Skeletal muscle cell (primary cell): ENCODE data around the gene PRAMEF17.
"Not testable (repeated sequence)": the region's sequence is repeated elsewhere in the genome, so short reads cannot be mapped to it uniquely, and the experiment has no call there.

Source experiments
- DNase-seq: peaks from one replicate; pipeline ENCODE4 v3.0.0-alpha.2; 2010; ENCODE audit warnings: low read depth
- H3K4me3 ChIP-seq: 2 replicates; pipeline ENCODE4 v1.5.1; 2011; ENCODE audit warnings: low read depth, mild to moderate bottlenecking, control low read depth, low read length, moderate library complexity

Gene PRAMEF17

DNA sequence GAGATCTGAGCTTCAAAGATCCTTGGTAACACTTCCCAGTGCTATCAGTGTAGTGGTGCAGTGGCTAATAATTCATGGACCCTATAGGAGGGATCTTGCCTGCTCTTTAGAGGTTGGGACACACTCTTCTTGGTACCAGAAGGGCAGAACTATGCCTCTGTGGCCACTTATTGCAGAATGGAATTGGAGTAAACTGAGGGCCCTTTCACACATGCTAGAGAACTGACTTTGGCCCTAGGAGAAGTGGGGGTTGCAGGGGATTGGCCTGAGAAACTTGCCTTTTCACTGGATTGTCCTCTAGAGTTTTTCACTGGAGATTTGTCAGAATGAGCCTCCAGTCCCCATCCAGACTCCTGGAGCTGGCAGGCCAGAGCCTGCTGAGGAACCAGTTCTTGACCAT lies at the start of gene PRAMEF17:
Gene PRAMEF17, plus strand, starts transcription at position 301 of the 400 bp plus-strand sequence. Its CDS starts 26 bp downstream, at position 327.
- DNase-seq, H3K4me3 ChIP-seq: not testable (repeated sequence)

GRCh38 chr1:13342496-13342895 lies 46.9 kb upstream of the PRAMEF17 start:
- H3K4me3 ChIP-seq, DNase-seq: not testable (repeated sequence)

DNA sequence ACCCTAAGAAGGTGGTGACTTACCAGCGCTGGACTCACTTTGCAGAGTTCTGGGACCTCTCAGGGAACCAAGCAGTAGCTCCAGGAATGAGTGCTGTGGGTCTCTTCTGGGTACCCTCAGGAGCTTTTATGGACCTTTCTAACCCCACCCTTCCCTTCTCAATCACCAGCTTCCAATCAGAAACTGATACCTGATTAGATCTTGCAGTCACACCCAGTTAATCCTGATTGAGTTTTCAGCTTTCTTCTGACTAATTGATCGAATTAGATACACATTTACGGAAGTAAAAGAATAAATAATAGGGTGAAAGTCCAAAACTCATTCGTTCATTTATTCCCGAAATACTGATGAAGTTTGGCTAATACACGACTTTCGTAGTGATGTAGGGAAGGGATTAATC lies 42.4 kb upstream of the PRAMEF17 start, which contains the start of gene PRAMEF14:
Gene PRAMEF14, minus strand, starts transcription at position 101 of the 400 bp plus-strand sequence. CDS start 1,820 bp downstream, outside the sequence.
- H3K4me3 ChIP-seq, DNase-seq: not testable (repeated sequence)

DNA sequence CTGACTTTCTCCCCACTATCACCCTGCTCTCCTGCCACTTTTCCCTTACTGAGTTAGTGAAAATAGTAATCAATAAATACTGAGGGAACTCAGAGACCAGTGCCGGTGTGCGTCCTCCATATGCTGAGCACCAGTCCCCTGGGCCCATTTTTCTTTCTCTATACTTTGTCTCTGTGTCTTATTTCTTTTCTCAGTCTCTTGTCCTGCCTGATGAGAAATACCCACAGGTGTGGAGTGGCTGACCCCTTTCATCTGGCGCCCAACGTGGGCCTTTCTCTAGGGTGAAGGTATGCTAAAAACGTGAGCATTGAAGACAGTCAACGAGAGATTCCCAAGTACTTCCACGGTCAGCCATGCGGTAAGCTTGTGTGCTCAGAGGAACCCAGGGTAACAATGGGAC lies 36.0 kb upstream of the PRAMEF17 start:
- H3K4me3 ChIP-seq, DNase-seq: not testable (repeated sequence)

- not testable (repeated sequence) for H3K4me3 ChIP-seq, DNase-seq
Measured at GRCh38 chr1:13354475-13354874, 35.0 kb upstream of the PRAMEF17 start.

DNA sequence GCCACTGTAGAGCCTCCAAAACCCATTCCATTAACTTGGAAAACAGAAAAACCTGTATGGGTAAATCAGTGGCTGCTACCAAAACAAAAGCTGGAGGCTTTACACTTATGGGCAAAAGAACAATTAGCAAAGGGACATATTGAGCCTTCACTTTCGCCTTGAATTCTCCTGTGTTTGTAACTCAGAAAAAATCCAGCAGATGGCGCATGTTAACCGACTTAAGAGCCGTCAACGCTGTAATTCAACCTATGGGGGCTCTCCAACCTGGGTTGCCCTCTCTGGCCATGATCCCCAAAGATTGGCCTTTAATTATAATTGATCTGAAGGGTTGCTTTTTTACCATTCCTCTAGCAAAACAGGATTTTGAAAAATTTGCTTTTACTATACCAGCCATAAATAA lies 32.7 kb upstream of the PRAMEF17 start:
- not testable (repeated sequence) for DNase-seq

GRCh38 chr1:13362364-13362763 lies 27.1 kb upstream of the PRAMEF17 start:
- H3K4me3 ChIP-seq, DNase-seq: not testable (repeated sequence)

More for the DNA sequence above, 32.7 kb upstream of the PRAMEF17 start:
- not testable (repeated sequence) for H3K4me3 ChIP-seq

DNA sequence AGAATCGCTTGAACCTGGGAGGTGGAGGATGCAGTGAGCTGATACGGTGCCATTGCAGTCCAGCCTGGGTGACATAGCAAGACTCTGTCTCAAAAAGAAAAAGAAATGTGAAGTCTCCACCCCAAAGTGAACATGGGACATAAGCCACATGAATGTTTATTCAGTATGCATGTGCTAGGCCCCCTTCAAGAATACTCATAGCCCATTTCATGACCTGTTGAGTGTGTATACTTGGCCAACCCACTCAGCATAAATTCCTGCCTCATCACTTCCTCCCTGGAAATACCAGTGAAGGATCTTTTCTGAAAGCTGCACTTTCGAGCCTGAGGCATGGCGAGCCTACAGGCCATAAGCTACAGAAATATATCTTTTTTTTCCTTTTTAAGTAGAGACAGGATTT lies 24.5 kb upstream of the PRAMEF17 start:
- not testable (repeated sequence) for DNase-seq, H3K4me3 ChIP-seq

DNA sequence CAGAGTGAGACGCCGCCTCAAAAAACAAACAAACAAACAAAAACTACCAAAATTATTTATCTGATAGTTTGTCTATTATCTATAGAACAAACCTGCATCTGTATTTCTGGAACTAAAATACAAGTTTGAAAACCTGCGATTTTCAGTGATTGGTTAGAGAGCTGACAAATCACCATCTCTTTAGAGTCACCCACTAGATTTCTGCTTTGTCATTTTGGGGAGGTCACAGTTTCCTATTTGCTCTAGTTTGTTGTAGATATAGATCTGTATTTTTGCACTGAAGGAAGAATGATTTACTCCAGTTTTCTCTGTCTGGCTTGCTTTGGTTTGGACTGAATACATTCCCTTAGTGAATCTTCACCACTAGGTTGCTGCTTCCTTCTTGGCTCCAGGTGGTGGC lies 22.9 kb upstream of the PRAMEF17 start:
- DNase-seq, H3K4me3 ChIP-seq: not testable (repeated sequence)

DNA sequence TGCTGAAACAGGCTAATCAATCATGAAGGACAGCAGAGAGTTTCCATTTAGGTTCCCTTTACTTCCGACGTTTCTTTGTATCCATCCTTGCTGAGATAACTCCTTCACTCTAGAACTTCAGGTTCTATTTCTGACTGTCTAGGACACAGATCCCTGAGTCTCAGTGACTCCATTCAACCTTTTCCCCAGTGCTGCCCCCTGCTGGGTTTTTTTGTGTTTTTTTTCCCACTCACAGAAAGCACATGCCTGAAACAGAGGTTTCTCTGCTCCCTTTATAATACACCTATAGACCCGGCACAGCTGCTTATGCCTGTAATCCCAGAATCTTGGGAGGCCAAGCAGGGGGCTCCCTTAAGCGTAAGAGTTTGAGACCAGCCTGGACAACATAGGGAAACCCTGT lies 20.9 kb upstream of the PRAMEF17 start:
- not testable (repeated sequence) for DNase-seq, H3K4me3 ChIP-seq

DNA sequence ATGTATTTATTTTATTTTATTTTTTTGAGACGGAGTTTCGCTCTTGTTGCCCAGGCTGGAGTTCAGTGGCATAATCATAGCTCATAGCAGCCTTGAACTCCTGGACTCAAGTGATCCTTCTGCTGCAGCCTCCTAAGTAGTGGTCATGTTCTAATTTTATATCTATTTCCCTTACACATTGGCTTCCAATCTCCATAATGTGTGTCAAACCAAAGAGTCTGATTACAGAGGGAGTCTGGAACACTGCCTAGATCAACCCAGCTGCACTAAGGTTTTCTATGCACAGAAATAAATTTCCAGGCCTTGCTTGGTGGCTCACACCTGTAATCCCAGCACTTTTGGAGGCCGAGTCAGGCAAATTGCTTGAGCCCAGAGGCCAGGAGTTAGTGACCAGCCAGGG lies 10.4 kb upstream of the PRAMEF17 start:
- not testable (repeated sequence) for H3K4me3 ChIP-seq, DNase-seq

DNA sequence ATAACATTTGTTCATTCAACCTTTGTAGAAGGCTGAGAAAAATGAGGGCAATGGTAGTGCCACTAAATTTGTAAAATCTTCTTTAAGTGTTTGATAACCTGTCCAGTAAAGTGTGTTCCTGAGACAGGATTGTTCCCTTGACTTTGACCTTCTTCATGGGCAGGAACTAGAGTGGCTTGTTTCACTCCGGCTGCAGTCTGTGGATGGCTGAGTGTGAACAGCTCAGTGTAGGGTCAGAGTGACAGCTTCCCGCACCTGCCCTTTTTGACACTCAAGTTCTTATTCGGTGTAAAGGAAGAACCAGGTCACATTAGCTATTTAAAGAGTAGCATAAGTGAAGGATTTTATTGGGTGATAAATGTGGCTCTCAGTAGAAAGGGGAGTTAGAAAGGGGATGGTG lies 9.1 kb upstream of the PRAMEF17 start:
- H3K4me3 ChIP-seq = not testable (repeated sequence)

GRCh38 chr1:13393004-13393403 lies 3.6 kb downstream of the PRAMEF17 start:
- DNase-seq, H3K4me3 ChIP-seq: not testable (repeated sequence)

More for the DNA sequence above, 9.1 kb upstream of the PRAMEF17 start:
- DNase-seq = not testable (repeated sequence)

DNA sequence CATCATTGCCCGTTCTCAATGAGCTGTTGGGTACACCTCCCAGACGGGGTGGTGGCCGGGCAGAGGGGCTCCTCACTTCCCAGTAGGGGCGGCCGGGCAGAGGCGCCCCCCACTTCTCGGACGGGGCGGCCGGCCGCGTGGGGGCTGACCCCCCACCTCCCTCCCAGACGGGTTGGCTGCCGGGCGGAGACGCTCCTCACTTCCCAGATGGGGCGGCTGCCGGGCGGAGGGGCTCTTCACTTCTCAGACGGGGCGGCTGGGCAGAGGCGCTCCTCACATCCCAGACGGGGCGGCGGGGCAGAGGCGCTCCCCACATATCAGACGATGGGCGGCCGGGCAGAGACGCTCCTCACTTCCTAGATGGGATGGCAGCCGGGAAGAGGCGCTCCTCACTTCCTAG lies 5.3 kb downstream of the PRAMEF17 start:
- not testable (repeated sequence) for H3K4me3 ChIP-seq, DNase-seq

DNA sequence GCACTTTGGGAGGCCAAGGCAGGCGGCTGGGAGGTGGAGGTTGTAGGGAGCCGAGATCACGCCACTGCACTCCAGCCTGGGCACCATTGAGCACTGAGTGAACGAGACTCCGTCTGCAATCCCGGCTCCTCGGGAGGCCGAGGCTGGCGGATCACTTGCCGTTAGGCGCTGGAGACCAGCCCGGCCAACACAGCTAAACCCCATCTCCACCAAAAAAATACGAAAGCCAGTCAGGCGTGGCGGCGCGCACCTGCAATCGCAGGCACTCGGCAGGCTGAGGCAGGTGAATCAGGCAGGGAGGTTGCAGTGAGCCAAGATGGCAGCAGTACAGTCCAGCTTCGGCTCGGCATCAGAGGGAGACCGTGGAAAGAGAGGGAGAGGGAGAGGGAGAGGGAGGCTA lies 5.9 kb downstream of the PRAMEF17 start:
- not testable (repeated sequence) for H3K4me3 ChIP-seq, DNase-seq

GRCh38 chr1:13407811-13408210 lies 18.4 kb downstream of the PRAMEF17 start:
- no peak for DNase-seq
- no peak overlapping the region for H3K4me3 ChIP-seq

GRCh38 chr1:13410150-13410549 lies 20.7 kb downstream of the PRAMEF17 start, which contains the start of gene PRAMEF20:
TSS of gene PRAMEF20 (plus strand) at chr1:13410450. CDS start at chr1:13416355, 5,905 bp downstream.
- not testable (repeated sequence) for DNase-seq, H3K4me3 ChIP-seq

DNA sequence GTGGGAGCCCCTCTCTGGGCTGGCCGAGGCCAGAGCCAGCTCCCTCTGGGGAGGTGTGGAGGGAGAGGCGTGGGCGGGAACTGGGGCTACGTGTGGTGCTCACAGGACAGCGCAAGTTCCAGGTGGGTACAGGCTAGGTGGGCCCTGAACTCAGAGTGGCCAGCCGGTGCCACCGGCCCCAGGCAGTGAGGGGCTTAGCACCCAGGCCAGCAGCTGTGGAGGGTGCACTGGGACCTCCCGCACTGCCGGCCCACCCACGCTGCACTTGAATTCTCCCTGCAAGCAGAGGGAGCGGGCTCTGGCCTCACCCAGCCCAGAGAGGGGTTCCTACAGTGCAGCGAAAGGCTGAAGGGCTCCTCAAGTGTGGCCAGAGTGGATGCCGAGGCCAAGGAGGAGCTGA lies 41.1 kb downstream of the PRAMEF17 start:
- DNase-seq = no peak
- H3K4me3 ChIP-seq = no peak overlapping the region

GRCh38 chr1:13432251-13432650 lies 42.8 kb downstream of the PRAMEF17 start:
- no peak for DNase-seq
- no peak overlapping the region for H3K4me3 ChIP-seq

DNA sequence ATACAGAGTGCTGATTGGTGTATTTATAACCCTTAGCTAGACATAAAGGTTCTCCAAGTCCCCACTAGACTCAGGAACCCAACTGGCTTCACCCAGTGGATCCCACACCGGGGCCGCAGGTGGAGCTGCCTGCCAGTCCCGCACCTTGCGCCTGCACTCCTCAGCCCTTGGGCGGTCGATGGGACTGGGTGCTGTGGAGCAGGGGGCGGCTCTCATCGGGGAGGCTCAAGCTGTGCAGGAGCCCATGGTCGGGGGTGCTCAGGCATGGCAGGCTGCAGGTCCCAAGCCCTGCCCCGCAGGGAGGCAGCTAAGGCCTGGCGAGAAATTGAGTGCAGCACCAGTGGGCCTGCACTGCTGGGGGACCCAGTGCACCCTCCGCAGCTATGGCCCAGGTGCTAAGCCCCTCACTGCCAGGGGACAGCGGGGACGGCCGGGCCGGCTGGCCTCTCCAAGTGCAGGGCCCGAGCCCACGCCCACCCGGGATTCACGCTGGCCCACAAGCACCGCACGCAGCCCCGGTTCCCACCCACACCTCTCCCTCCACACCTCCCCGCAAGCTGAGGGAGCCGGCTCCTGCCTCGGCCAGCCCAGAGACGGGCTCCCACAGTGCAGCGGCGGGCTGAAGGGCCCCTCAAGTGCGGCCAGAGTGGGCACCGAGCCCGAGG lies 44.4 kb downstream of the PRAMEF17 start:
- not testable (repeated sequence) for DNase-seq, H3K4me3 ChIP-seq

DNA sequence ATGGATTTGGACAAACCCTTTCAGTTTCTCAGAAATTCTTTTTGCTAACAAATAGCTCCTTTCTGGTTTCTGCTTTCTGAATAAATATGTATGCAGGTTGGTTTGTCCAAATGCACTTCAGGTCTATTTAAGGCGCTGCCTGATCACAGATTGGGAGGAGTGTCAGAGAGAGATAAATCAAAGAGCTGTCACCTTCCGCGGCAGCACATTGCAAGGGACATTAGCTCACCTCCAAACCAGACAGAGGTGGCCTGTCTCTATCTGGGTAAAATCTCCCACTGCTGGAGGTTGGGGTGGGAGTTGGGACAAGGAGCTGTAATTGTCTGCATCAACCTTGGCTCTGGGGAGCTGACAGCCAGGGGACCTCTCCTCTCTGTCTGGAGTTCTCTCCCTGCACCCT lies 46.0 kb downstream of the PRAMEF17 start:
- H3K4me3 ChIP-seq = no peak overlapping the region
- DNase-seq = no peak
